Hepatic stellate cell (primary cell): ENCODE measurements around the gene C14orf132.

Experiments used
- DNase-seq: peaks from one replicate; pipeline ENCODE4 v3.0.0; 2011; ENCODE audit warnings: low spot score

The C14orf132 gene

GRCh38 chr14:96098309-96098998, 59.3 kb downstream of the C14orf132 start:
- peak; percentile 78 for DNase-seq

- no peak for DNase-seq
Observed at GRCh38 chr14:96098999-96099335, 59.8 kb downstream of the C14orf132 start.

- DNase-seq = peak; percentile 80
Observed at GRCh38 chr14:96100161-96101064, 61.3 kb downstream of the C14orf132 start.

- DNase-seq = no peak
Observed at GRCh38 chr14:96102081-96102856, 63.1 kb downstream of the C14orf132 start.

GRCh38 chr14:96103075-96103474, 63.9 kb downstream of the C14orf132 start:
- no peak for DNase-seq

DNA sequence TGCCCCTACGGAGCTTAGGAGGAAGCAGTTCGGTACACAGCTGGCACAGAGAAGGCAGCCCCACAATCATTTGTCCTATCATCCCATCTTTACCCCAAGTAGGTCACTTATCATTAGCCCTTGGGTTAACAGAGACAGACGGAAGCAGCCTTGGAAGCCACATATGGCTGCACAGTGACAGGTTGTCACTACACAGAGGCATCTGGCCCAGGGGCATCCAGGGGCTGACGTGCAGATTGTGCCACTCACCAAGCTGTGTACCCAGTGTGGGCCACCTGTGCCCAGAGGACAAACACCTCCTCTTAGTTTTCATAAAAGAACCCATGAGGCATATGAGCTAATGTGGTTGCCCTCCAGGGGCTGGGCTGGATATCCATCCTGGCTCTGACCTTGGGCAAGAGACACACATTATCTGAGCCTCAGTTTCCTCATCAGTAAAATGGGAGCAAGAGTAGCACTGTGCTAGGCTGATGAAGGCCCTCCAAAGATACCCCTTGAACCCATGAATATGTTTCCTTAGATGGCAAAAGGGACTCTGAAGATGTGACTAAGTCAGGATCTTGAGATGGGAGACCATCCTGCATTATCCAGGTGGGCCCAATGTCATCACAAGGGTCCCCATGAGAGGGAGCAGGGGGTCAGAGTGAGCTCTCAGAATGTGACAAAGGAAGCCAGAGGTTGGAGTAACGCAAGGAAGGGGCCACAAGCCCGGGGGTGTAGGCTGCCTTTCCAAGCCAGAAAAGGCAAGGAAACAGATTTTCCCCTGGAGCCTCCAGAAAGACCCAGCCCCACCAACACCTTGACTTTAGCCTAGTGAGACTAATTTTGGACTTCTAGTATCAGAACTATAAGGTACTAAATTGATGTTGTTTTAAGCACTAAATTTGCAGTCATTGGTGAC, 64.6 kb downstream of the C14orf132 start:
- DNase-seq = no peak

DNA sequence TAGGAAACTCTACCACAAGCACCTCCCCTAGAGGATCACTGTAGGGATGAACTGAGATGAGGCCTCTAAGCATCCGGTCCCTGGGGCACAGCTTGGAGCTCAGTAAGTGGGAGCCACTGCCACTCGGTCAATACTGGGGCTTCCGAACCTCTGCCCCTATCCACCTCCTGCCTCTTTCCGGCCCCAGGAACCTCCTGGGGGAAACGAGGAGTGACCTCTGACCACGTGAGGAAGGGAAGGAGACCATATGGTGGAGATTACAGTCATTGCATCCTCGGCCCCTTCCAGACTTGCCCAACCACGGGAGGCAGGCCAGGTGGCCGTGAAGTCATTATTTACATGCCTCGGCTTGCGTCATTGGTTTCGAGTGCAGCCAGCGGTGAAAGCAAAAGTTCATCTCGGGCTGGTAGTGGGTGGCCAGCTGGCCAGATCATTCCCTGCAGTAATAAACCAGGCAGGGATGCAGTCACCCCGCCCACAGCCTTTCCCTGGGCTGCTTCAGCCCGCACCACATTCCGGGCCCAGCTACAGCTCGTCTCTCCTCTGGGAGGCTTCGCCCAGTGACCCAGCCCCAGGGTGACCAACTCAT, 65.4 kb downstream of the C14orf132 start:
- DNase-seq = peak; percentile 97

DNA sequence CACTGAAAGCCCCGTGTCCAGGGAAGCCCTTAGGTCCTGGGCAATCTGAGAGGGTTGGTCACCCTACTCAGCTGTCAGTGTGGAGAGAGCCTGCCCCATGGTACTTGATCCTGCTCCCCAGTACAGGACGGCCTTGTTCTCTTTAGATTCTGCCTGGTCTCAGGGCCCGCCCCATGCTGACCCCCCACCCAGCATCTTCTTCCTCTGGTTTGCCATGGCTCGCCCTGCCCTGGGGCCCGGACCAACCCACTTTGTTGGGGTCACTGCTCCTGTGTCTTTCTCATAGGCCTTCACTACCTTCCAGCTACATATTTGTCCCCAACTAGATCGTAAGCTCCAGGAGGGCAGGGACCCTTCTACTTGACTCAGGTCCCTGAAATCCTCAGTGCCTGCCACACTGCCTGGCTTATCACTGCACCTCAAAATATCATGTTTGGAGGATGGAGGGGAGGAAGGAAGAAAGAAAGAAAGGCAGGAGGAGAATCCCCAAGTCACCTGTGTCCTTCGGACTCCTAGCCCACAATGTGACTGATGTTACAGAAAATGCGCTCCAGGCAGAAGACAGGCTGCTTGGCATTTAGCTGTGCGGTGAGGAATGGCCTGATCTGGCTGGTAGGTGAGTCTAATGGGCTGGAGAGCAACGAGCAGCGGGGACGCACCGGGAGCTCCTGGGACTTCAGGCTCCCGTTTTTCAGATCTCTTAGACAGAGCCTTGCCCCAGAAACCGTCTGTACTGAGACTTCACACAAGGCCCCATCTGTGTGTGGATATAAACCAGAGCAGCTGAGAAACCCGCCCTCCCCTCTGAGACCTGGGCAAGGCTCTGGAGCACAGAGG, 66.1 kb downstream of the C14orf132 start:
- no peak for DNase-seq

DNA sequence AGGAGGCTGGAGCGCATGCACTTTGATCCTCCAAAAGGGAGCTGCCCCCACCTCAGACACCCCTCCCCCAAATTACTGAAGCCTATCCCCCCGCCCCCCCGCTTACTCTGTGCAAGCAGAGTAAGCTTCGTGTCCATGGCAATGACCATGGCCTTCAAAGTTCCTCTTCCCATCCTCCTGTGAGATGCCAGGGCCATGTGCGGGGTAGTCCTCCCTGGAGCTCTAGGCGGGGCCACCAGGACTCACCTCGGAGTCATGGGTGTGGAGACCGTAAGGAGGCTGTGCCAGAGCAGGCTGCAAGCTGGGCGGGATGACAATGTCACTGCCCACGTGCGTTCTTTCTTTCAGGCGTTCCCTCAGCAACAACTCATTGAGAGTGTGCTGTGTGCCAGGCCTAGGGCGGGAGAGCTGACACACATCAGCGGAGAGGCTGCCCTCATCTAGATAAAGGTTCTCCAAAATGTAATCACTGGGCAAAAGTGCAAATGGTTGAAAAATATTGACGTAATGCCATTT, 66.8 kb downstream of the C14orf132 start:
- no peak for DNase-seq

DNA sequence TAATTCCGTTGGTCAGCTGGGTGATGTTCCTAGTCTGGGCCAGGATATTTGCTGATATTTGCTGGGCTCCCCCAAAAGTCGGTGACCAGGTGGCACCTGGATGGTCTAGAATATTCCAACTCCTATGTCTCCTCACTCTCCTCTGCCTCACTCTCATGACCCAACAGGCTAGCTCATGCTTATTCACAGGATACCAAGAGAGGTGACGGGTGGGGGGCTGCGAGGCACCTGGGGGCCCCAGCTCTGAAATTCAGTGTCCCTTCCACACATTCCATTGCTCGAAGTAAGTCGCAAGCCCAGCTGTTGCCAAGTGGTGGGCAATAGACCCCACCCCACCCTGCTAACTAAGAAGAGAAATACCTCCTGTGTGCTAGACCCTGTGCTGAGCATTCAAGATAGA, 67.7 kb downstream of the C14orf132 start:
- no peak for DNase-seq

DNA sequence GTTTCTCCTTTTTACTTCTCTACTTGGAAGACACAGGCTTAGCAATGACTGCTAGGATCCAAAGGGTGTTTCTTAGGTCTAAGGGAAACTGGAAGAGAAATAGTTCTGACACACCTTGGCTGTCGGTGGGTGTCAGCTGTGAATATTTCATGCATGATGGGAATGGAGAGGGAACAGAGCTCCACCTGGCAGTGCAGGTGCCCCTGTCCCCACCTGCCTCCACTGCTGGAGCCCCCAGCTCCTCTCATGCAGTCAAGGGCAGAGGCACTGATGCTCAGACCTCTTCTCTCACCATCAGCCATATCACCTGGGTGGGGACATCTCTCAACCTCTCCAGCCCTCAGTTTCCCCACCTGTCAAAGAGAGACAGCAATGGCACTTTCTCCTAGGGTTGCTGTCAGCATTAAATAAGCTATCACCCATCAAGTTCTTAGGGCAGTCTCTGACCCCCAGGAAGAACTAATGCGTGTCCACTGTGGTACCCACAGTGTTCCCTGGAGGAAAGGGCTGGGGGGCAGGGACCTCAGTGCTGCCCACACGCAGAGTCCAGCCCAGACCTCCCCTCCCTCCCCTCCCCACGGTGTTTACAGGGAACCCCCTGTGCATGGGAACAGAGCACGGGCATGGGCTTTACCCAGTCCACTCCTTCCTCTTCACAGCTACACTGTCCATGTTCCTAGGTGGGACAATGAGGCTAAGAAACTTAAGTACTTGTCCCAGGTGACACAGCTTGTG, 69.1 kb downstream of the C14orf132 start:
- DNase-seq = no peak

GRCh38 chr14:96108911-96109310, 69.7 kb downstream of the C14orf132 start:
- no peak for DNase-seq

DNA sequence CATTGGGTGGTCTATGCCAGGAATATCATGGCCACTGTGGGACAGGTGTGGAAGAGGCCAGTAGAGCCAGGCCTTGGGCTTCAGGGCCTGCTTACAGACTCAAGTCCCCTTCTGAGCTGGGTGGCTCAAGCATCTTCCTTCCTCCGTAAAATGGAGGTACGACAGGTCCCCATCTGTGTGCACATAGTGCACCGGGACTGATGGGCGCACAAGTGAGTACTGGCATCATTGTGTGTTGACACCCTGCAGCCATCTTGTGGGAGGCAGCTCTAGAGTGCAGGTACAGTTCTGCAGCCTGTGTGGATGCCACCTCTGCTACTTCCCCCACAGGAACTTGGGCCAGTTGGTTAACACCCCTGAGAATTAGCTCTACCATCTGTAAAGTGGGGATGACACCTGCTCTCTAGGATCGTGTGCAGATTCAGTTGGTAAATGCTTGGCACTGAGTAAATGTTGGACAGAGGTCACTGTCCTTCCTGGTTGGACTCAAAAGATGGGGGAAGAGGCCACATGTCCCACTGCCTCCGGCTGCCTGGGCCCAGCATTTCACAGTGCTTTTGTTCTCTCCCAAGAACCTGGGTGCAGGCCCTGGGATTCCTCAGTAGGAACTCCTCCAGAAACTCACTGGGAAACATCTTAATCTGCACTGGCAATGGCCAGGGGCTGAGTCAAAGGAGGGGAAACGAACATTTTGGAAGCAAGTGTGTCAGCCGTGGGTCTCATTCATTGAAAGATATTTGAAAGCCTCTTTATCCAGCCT, 70.6 kb downstream of the C14orf132 start:
- DNase-seq = no peak

GRCh38 chr14:96112032-96112431, 72.9 kb downstream of the C14orf132 start:
- no peak for DNase-seq

GRCh38 chr14:96114002-96114401, 74.8 kb downstream of the C14orf132 start:
- no peak for DNase-seq

- no peak for DNase-seq
Observed at GRCh38 chr14:96117101-96117897, 78.1 kb downstream of the C14orf132 start.

DNA sequence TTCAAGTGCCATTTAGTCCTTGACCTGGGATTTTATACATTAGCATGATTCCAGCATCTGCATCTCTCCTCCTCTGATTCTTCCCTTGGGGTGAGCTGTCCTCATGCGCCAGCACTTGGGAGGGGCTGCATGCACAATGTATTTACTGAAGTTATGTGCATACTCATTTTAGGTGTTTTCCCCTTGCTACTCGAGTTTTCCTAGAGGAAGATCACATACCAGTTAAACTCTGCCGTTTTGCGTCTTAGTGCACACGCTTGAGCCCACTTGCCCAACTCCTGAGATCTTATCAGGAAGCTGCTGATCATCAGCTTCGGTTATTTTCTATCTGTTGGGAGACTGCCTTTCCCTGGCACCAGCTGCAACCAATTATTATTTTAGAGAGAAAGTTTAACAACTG, 78.8 kb downstream of the C14orf132 start:
- no peak for DNase-seq

DNA sequence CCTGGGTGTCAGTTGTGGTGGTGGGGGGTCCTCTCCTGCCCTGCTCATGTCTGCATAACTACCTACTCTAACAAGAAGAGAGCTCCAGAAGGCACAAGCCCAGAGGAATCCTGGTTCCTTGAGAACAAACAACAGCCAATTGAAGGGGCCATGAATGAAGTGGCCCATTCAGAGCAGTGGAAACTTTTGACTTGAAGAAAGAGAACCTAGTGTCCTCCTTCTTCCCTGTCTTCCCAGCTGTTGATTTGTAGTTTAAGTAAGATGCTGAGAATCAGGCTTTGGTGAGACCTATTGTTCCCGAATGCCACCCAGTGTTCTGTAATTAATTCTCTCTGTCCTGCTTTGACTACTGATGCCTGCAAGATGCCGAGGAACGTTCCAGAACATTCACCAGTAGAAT, 79.2 kb downstream of the C14orf132 start:
- no peak for DNase-seq
